H1 (cell line): Measurements from ENCODE around the gene SMPX. TPM values are rescaled to one million over a fixed set of nuclear protein-coding genes. Genes with fewer than 3 reads are reported as not detected.

ENCODE experiments used
- CTCF ChIA-PET: fragments of 300-600 bp; sonication (Branson Sonifier 250); formaldehyde crosslinking; loops from one replicate; lab custom pipeline; 2021; ENCODE audit not compliant: partially characterized antibody; lab: Charles Lee
- POLR2A ChIA-PET: fragments of 300-600 bp; sonication (Branson Sonifier 250); formaldehyde crosslinking; loops from one replicate; lab custom pipeline; 2021; ENCODE audit warnings: inconsistent platforms; ENCODE audit not compliant: partially characterized antibody; lab: Charles Lee
- DNase-seq, 2 experiments: peaks; one replicate each; pipeline versions ENCODE4 v3.0.0 to v3.0.0-alpha.2; 2010 to 2022; ENCODE audit warnings: low spot score in 2 of 2, low read depth in 1 of 2, mixed read lengths in 1 of 2
- FAIRE-seq: peaks from 2 replicates; lab custom pipeline; 2011; peaks lifted over from hg19 to GRCh38; lab: Jason Lieb, UNC
- H2AFZ ChIP-seq: 2 replicates; pipeline ENCODE4 v1.8.1; 2012; ENCODE audit warnings: low read length, inconsistent platforms
- H2AK5ac ChIP-seq: 2 replicates; pipeline ENCODE4 v1.6.1; 2013; ENCODE audit warnings: low read depth, low read length
- H2BK120ac ChIP-seq: replicated peaks from 2 replicates; pipeline ENCODE3; 2013; ENCODE audit warnings: low read depth, low read length, inconsistent platforms
- H2BK12ac ChIP-seq: 2 replicates; pipeline ENCODE4 v1.6.1; 2013; ENCODE audit warnings: low read depth, low read length
- H2BK15ac ChIP-seq: 2 replicates; pipeline ENCODE4 v1.6.1; 2013; ENCODE audit warnings: low read length
- H2BK20ac ChIP-seq: 2 replicates; pipeline ENCODE4 v1.6.1; 2013; ENCODE audit warnings: low read length
- H2BK5ac ChIP-seq: 2 replicates; pipeline ENCODE4 v1.6.1; 2013; ENCODE audit warnings: low read depth, low read length
- H3K14ac ChIP-seq: 2 replicates; pipeline ENCODE4 v1.6.1; 2013; ENCODE audit warnings: inconsistent platforms; ENCODE audit not compliant: insufficient read length
- H3K18ac ChIP-seq: 2 replicates; pipeline ENCODE4 v1.6.1; 2013; ENCODE audit warnings: low read length; ENCODE audit errors: extremely low read depth
- H3K23ac ChIP-seq: 2 replicates; pipeline ENCODE4 v1.6.1; 2013; ENCODE audit warnings: inconsistent platforms; ENCODE audit not compliant: insufficient read length
- H3K23me2 ChIP-seq: 2 replicates; pipeline ENCODE4 v1.6.1; 2013; ENCODE audit warnings: low read depth, low read length
- H3K27ac ChIP-seq: 2 replicates; pipeline ENCODE4 v1.6.1; 2011; ENCODE audit warnings: low read depth, low read length, inconsistent platforms
- H3K27me3 ChIP-seq, 4 experiments: replicated peaks in 1 of 4; 1 replicate in 1 of 4; 2 replicates in 3 of 4; pipeline versions ENCODE4 v1.6.1 to v1.8.1; 2011 to 2013; ENCODE audit warnings: low read length in 3 of 4, mild to moderate bottlenecking in 3 of 4, inconsistent platforms in 2 of 4, mixed read lengths in 2 of 4, moderate library complexity in 1 of 4; ENCODE audit not compliant: control insufficient read depth in 3 of 4, insufficient read depth in 3 of 4; ENCODE audit errors: extremely low read depth in 1 of 4
- H3K36me3 ChIP-seq, 4 experiments: 2 replicates each; pipeline versions ENCODE4 v1.6.1 to v1.8.1; 2011 to 2013; ENCODE audit warnings: mild to moderate bottlenecking in 4 of 4, low read length in 3 of 4, moderate library complexity in 2 of 4, control low read depth in 1 of 4, inconsistent platforms in 1 of 4; ENCODE audit not compliant: insufficient read depth in 4 of 4, control insufficient read depth in 2 of 4
- H3K4ac ChIP-seq: replicated peaks from 2 replicates; pipeline ENCODE3; 2013; ENCODE audit warnings: low read length, low read depth, mixed read lengths, inconsistent platforms; ENCODE audit not compliant: insufficient read length
- H3K4me1 ChIP-seq, 4 experiments: replicated peaks in 1 of 4; 1 replicate in 1 of 4; 2 replicates in 3 of 4; pipeline versions ENCODE4 v1.6.1 to v1.8.1; 2011 to 2013; ENCODE audit warnings: low read length in 3 of 4, inconsistent platforms in 2 of 4, mixed read lengths in 1 of 4; ENCODE audit not compliant: insufficient read depth in 4 of 4, control insufficient read depth in 3 of 4
- H3K4me2 ChIP-seq, 2 experiments: 2 replicates each; pipeline versions ENCODE4 v1.6.1 to v1.8.1; 2011 to 2013; ENCODE audit warnings: low read depth in 2 of 2, low read length in 2 of 2, control low read depth in 1 of 2, inconsistent platforms in 1 of 2, mild to moderate bottlenecking in 1 of 2; ENCODE audit not compliant: insufficient read depth in 1 of 2
- H3K4me3 ChIP-seq, 4 experiments: fragments of 200-600, 300-600 bp in 1 of 4; sonication (generic), shearing (Covaris generic), sonication (Bioruptor Twin) in 1 of 4; 2 replicates each; pipeline versions ENCODE4 v1.5.1 to v1.8.1; 2011 to 2016; ENCODE audit warnings: low read length in 4 of 4, low read depth in 3 of 4, control low read depth in 2 of 4, inconsistent platforms in 2 of 4, mild to moderate bottlenecking in 2 of 4, mixed read lengths in 1 of 4, moderate library complexity in 1 of 4; ENCODE audit not compliant: insufficient read depth in 2 of 4; ENCODE audit errors: extremely low read depth in 1 of 4
- H3K56ac ChIP-seq: replicated peaks from 2 replicates; pipeline ENCODE3; 2013; ENCODE audit warnings: low read depth, mild to moderate bottlenecking, mixed read lengths, low read length, inconsistent platforms; ENCODE audit not compliant: insufficient read length
- H3K79me1 ChIP-seq: 2 replicates; pipeline ENCODE4 v1.6.1; 2013; ENCODE audit warnings: low read depth, low read length, control low read depth
- H3K79me2 ChIP-seq, 2 experiments: 2 replicates each; pipeline versions ENCODE4 v1.6.1 to v1.8.1; 2012 to 2013; ENCODE audit warnings: low read length in 2 of 2, mild to moderate bottlenecking in 2 of 2, inconsistent platforms in 1 of 2; ENCODE audit not compliant: insufficient read depth in 2 of 2, control insufficient read depth in 1 of 2
- H3K9ac ChIP-seq, 4 experiments: replicated peaks in 1 of 4; 1 replicate in 1 of 4; 2 replicates in 3 of 4; pipeline versions ENCODE4 v1.6.1 to v1.8.1; 2011 to 2013; ENCODE audit warnings: low read depth in 3 of 4, low read length in 3 of 4, control low read depth in 2 of 4, mild to moderate bottlenecking in 2 of 4, moderate library complexity in 2 of 4, inconsistent platforms in 1 of 4; ENCODE audit errors: extremely low read depth in 1 of 4
- H3K9me3 ChIP-seq, 2 experiments: 2 replicates each; pipeline versions ENCODE4 v1.6.1 to v1.8.1; 2012 to 2013; ENCODE audit warnings: mild to moderate bottlenecking in 2 of 2, moderate library complexity in 2 of 2, control low read depth in 1 of 2, inconsistent platforms in 1 of 2, low read depth in 1 of 2, low read length in 1 of 2, mixed read lengths in 1 of 2; ENCODE audit not compliant: insufficient read depth in 2 of 2
- H4K20me1 ChIP-seq, 2 experiments: replicated peaks in 1 of 2; 2 replicates each; pipeline versions ENCODE3 to v1.8.1; 2011 to 2013; ENCODE audit warnings: inconsistent platforms in 2 of 2, low read length in 2 of 2, mild to moderate bottlenecking in 1 of 2; ENCODE audit not compliant: insufficient read depth in 2 of 2, control insufficient read depth in 1 of 2
- H4K5ac ChIP-seq: 2 replicates; pipeline ENCODE4 v1.6.1; 2013; ENCODE audit warnings: low read length, low read depth, mixed read lengths, inconsistent platforms; ENCODE audit not compliant: insufficient read length
- H4K8ac ChIP-seq: 2 replicates; pipeline ENCODE4 v1.8.0; 2013; ENCODE audit warnings: mild to moderate bottlenecking, moderate library complexity, low read length, inconsistent platforms; ENCODE audit not compliant: insufficient read depth; ENCODE audit errors: extremely low read depth
- H4K91ac ChIP-seq: replicated peaks from 2 replicates; pipeline ENCODE3; 2013; ENCODE audit warnings: low read length, mixed read lengths, inconsistent platforms; ENCODE audit not compliant: insufficient read length
- BRCA1 ChIP-seq: IDR thresholded peaks from 2 replicates; pipeline ENCODE4 v1.6.1; 2012; ENCODE audit warnings: low read depth, low read length, improper control_type of control experiment
- RAD21 ChIP-seq, 2 experiments: IDR thresholded peaks in 1 of 2; conservative IDR thresholded peaks in 1 of 2; 2 replicates each; pipeline ENCODE4 v1.6.1; 2011; ENCODE audit warnings: low read depth in 2 of 2, low read length in 2 of 2, improper control_type of control experiment in 1 of 2, inconsistent platforms in 1 of 2, mild to moderate bottlenecking in 1 of 2, moderate library complexity in 1 of 2
- SRF ChIP-seq: IDR thresholded peaks from 2 replicates; pipeline ENCODE4 v1.6.1; 2011; ENCODE audit warnings: mild to moderate bottlenecking, low read depth, low read length, moderate library complexity
- WGBS, 2 experiments: shearing (Covaris generic) in 1 of 2; methylation state at CpG; one replicate each; pipeline versions ENCODE4 v1.1.6 to v1.1.7; 2013 to 2015; ENCODE audit warnings: low lambda C conversion rate in 2 of 2, mixed read lengths in 2 of 2, inconsistent platforms in 1 of 2, low coverage in 1 of 2, missing lambda C conversion rate in 1 of 2; ENCODE audit not compliant: insufficient replicate concordance in 2 of 2, insufficient coverage in 1 of 2, insufficient read length in 1 of 2; ENCODE audit errors: extremely low coverage in 1 of 2, missing lambda C conversion rate in 1 of 2; 5-methylcytosine and 5-hydroxymethylcytosine counted together
- polyA plus RNA-seq, 7 experiments: library from polyadenylated mRNA; depleted of rRNA in 3 of 7; stranded (reverse) in 5 of 7; unstranded in 2 of 7; fragments of >200 nt in 5 of 7; fragments of 200-250 nt in 2 of 7; gene quantifications; 1 replicate in 5 of 7; 2 replicates in 1 of 7; 4 replicates in 1 of 7; pipeline versions ENCODE4 v1.2.1 to v1.2.3, GENCODE V29; 2011 to 2013; ENCODE audit warnings: missing spikeins in 2 of 7, mixed read lengths in 2 of 7
- total RNA-seq: library from RNA; stranded (reverse); fragmentation: NEBNext Ultra II Directional; extraction: Animal tissue kit (Norgen Biotek cat#: 25700); gene quantifications from 2 replicates; pipeline ENCODE4 v1.2.1, GENCODE V29; 2021

Gene SMPX
- total and polyA plus RNA-seq, 2 of the 8 experiments (the other 6 are each of a cell fraction or from before 2014, with no cell fraction given): not detected

GRCh38 chrX:21779095-21779494, 21.2 kb upstream of the SMPX start:
- Histone ChIP-seq H3K27me3 (no peaks in the 10 kb centered on the region), H2BK120ac (no peak overlapping the region), H3K23ac (no peak overlapping the region), H3K4me3 (no peak overlapping the region), H2AK5ac (no peak overlapping the region), H3K9ac (no peak overlapping the region), H3K79me2 (no peaks in the 10 kb centered on the region), H3K4me1 (no peaks in the 10 kb centered on the region), H4K5ac (no peak overlapping the region), H2BK12ac (0 out of 2 replicates have a peak overlapping the region, but pooled peaks have one; percentile 68), H4K91ac (no peak overlapping the region), H2AFZ (no peak overlapping the region; the same call in 1 of the 2 replicates), H3K4me2 (no peak overlapping the region), H2BK5ac (no peak overlapping the region), H3K9me3 (no peaks in the 10 kb centered on the region), H3K23me2 (no peaks in the 10 kb centered on the region), H2BK20ac (no peak overlapping the region), H3K36me3 (no peaks in the 10 kb centered on the region), H4K20me1 (no peaks in the 10 kb centered on the region), H3K18ac (no peak overlapping the region), H3K27ac (no peak overlapping the region), H3K14ac (no peak overlapping the region), H2BK15ac (no peak overlapping the region), H3K4ac (no peak overlapping the region), H3K79me1 (no peaks in the 10 kb centered on the region), H3K56ac (no peak overlapping the region), H4K8ac (no peak overlapping the region)
- ChIA-PET POLR2A (no interaction called here), CTCF (interaction anchor here (1.5 kb wide), 1 partner anchor 10 kb away, joined by 3 read pairs; no protein-coding TSS in a partner anchor)
- FAIRE-seq (no peak), DNase-seq (no peak)
- 67% methylated on average over 3 of the region's 3 CpGs; no CpG with 5 or more reads in 1 of the 2 experiments for WGBS, 2 experiments
- TF ChIP-seq RAD21 (IDR thresholded peaks at IDR 0.05 in 1 of 2, conservative IDR thresholded peaks at IDR 0.05 in 1 of 2; ENCODE audit: low read depth in 2 of 2, low read length in 2 of 2) (no peak), BRCA1 (no peak), SRF (no peak)
